Hematopoietic multipotent progenitor cell treated with erythropoietin and hydrocortisone succinate and interleukin-3 and kit ligand, for 17 days (in vitro differentiated cells): ENCODE results near the gene GOSR1.
"Not testable (repeated sequence)": the region's sequence is repeated elsewhere in the genome, so short reads cannot be mapped to it uniquely, and the experiment has no call there.

Experiments
- DNase-seq: peaks from one replicate; pipeline ENCODE4 v3.0.0-alpha.2; 2015; ENCODE audit warnings: low spot score

GOSR1 gene

DNA sequence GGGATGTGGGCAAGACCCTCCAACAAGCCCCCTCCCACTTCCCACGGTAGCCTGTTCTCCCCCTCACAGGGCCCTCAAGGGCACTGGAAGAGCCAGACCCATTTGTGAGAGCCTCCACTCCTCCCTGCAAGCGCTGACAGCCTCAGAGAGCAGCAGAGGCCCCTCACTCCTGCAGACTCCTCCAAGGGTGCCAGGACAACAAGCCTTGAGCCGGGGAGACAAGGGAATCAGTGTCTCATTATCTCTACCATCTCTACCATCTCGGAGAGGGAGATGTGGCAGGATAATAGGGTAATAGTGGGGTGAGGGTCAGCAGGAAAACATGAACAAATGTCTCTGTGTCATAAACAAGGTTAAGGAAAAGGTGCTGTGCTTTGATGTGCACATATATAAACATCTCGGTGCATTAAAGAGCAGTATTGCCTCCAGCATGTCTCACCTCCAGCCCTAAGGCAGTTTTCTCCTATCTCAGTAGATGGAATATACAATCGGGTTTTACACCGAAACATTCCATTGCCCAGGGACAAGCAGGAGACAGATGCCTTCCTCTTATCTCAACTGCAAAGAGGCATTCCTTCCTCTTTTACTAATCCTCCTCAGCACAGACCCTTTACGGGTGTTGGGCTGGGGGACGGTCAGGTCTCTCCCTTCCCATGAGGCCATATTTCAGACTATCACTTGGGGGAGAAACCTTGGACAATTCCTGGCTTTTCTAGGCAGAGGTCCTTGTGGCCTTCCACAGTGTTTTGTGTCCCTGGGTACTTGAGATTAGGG is 86.1 kb downstream of the GOSR1 start:
- not testable (repeated sequence) for DNase-seq

DNA sequence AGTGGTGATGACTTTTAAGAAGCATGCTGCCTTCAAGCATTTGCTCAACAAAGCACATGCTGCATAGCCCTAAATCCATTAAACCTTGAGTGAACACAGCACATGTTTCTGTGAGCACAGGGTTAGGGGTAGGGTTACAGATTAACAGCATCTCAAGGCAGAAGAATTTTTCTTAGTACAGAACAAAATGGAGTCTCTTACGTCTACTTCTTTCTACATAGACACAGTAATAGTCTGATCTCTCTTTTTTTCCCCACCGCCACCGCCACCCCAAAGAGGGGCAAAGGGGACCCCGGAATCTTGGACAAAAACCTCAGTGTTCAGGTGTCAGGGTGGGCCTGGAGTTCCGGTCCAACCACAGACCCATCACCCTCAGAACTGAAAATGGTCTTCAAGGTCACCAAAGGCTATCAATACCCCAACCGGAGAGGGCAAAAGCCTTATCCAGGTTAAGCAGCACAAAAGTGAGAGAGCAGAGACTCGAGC is 86.7 kb downstream of the GOSR1 start:
- DNase-seq: not testable (repeated sequence)

DNA sequence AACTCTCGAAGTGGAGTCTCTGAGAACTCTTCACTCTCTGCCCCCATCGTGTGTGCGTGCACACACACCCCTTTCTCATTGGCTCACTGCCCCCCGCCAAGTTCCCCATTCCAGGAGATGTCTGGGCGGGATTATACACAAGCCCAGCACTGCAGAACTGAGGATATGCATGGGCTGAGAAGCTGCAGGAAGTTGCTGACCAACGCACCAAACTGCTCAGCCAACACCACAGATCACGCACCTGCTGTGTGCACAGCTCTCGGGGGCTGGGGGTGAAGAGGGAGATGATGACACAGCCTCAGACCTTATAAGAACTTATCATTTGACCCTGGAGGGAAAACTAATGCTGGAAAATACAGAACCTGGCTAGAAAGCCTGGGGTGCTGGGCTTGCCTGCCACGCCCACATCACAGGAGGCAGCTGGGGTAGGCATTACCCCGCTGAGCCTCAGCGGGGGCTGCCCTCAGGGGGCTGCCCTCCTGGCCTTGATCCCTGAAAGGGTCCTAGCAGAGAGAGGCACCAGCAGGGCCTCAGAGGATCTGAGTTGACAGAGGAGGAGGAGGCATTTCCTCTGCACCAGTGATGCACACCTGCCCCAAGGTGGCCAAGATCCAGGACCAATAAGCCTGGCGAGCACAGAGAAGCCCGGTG is 87.3 kb downstream of the GOSR1 start:
- not testable (repeated sequence) for DNase-seq

DNA sequence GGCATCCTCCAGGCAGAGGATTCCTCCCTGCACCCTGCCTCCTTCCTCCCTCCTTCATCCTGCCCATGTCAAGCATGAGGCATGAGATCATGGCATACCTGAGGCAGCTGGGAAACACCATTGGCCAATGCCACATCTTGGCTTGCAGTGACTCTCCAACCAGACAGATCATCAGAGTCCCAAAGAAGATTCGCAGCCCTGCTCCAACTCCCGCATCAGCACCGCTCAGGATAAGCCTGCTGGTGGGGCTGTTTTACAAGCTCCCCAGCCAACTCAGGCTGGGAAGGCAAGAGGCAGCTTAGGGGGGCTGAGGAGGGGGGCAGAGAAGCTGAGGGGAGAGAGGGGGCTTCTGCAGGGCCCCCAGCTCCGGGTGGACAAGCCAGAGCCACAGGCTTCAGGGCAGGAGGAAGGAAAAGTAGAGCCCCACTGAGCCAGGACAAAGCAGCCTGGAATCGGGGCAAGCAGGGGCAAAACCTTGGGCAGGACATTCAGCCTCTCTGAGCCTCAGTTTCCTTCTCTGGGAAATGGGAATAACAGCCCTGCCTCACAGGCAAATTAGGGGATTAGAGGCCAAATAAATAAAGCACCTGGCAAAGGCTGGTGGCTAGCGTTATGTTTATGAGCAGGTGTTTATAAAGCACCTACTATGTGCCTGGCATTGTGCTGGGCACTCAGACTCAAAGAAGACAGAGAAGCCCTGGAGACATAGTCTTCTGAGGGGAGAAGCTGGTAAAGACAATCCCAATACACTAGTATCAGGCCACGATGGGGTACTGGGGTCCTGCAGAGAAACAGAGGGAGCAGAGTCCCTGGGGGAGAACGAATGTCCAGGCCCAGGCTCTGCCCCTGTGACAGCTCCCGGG is 88.1 kb downstream of the GOSR1 start:
- no peak for DNase-seq

DNA sequence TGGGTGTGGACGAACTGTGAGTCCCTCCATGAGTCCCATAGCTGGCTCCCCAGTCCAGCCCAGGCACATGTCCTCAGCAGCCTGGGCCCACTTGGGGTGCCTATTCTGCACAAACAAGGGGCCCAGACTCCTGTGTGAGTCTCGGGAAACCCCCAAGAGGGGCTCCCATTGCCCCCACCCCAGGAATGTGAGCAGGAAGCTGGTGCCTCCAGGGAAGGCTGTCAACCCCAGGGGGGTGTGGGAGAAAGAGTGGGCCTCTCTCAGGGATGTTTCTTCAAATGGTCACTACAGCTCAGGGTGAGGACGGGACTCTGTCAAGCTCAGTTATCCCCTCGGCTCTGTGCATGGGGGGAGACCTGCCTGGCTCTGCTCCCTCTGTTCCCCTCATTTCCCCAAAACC is 88.9 kb downstream of the GOSR1 start:
- not testable (repeated sequence) for DNase-seq

DNA sequence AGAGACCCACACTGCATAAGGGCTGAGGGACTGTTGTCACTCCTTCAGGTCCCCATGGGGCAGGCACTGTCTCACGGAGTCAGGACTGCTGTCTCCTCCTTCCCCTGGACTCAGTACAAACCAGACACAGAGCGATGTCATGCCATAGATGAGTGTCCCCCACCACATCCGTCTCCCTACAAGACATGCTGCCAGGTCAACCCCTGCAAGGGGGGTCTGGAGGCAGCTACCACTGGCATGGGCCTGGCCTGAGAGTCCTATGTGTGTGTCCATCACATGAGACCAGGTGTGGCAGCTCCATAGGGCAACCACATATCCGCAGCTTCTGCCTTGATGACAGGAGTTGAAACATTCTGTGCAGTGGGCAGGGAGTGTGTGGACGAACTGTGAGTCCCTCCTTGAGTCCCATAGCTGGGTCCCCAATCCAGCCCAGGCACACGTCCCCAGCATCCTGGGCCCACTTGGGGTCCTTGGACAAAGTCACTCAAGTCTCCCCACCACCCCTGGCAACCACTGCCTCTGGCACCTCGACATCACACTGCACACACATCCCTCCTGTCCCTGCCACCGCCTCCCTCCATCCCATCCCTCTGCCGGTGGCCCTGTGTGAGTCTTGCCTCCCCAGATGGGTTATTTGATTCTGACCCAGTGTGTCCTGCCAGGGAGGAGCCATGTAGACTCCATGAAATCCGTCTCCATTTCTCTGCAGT is 89.5 kb downstream of the GOSR1 start:
- DNase-seq: not testable (repeated sequence)

DNA sequence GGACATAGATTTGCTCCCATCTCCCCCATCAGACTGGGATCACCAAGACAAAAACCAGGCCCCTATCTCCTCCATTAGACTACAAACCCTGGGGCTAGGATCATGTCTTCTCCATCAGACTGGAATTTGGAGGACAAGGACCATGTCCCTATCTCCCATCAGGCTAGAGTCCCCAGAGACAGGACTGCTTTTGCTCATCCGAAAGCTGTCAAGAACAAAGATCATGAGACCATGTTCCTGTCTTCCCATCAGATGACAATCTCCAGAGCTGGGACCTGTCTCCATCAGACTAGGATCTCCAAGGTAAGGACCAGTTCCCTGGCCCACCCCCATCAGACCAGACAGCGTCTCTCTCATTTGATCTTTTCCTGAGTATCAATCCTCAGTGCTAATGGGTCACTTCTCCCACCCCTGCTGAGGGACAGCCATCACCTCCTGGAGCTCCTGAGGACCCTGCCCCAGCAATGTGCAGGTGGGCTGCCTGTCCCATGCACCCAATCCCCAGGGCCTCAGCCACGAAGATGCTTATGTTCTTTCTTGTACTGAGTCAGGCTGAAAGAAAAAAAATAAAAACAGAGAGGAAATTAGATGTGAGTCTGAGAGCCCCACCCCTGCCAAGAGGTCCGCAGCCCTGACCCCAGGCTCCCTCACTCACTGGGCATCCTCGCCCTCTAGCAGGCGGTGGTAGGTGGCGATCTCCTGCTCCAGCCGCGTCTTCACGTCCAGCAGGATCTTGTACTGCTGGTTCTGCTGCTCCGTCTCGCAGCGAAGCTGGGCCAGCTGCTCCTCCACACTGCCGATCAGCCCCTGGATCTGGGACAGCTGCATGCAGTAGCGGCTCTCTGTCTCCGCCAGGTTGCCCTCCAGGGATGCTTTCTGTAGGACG is 90.3 kb downstream of the GOSR1 start:
- no peak for DNase-seq

DNA sequence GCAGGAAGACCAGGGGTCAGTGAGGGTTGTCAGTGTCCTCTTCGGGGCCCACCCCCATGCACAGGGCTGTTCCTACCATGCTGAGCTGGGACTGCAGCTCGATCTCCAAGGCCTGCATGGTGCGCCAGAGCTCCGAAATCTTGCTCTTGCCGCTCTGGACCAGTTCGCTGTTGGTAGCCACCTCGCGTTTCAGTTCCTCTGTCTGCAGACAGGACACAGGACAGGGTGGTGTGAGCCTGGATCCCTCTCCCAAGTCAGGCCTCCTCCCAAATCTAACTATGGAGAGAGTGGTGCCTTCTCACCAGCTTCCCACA is 90.9 kb downstream of the GOSR1 start:
- no peak for DNase-seq

DNA sequence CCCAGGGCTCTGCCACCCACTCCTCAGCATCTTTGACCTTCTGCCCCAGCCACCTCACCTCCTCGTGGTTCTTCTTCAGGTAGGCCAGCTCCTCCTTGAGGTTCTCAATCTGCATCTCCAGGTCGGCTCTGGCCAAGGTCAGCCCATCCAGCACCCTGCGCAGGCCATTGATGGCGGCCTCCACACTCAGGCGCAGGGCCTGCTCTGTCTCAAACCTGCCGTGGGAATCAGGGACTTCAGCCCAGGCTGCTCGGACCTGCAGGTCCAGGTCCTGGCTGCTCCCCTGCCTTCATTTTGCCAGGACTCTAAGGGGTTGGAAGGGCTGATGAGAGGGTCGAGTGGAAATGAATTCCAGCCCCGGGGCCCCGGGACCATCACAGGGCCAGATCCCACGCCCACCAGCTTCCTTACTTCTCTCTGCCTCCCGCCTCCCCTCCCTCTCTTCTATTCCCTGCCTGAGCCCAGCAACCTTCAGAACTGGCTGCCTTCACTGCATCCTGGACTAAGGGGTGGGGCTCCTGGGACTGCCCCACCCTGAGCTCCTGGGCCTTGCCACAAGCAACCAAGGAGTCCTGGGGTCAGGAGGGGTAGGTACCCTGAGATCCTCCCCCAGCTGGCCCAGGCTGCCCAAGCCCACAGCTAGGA is 92.4 kb downstream of the GOSR1 start:
- not testable (repeated sequence) for DNase-seq

DNA sequence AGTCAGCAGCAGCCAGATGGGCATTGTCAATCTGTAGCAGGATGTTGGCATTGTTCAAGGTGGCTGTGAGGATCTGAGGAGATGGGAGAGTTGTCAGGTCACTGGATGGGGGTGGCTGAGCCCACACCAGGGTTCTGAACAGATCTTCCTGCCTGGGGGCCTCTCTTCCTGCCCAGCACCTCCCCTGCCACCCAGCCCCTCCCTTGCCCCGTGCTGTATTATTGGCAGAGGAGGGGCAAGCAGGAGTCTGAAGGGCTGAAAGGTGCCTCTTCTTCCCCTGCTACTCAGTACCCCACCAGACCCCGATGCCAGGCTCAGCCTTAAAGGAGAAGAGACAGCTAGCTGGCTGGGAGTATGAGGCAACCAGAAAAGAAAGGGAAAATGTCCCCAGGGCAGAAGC is 93.0 kb downstream of the GOSR1 start:
- no peak for DNase-seq

DNA sequence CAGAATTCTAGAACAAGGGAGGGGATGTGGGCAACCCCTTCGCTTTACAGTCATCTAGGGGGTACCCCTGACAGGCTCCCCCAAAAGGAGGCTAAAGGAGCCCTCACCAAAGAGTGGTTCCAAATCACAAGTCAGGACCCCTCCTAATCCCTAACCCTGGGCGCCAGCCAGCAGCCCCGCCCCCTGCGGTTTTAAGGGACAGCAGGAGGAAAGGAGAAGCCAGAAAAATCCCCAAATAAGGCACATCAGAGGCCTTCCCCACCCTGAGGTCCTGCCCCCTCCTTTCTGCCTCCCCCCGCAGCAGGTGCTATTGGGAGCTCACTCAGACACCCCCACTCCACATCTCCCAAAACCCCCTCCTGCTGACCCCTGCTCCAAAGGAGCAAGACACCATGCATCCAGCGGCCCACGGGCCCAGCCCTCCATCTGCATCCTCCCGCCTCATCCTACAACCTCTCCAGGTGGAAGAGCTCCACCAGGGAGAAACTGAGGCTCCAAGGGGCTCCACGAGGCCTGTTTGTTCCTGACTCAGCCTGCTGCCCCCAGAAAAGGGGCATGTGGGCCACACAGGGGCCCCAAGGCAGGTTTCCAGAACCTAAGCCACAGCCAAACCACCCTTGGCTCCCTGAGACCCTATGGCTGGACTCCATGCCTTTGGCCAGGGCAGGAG is 93.5 kb downstream of the GOSR1 start:
- no peak for DNase-seq

DNA sequence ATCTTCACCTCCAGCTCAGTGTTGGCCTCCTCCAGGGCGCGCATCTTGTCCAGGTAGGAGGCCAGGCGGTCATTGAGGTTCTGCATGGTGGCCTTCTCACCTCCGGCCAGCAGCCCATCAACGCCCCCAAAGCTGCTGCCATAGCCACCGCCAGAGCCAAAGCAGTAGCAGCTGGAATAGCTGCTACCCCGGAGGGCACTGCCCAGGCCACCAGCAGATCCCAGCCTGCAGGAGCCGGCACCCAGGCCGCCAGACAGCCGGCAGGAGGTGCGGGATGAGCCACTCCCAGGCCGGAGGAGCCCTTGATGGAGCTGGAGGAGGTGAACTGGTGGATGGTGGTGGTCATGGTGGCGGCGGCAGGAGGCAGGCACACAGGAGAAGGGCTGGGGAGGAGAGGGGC is 94.2 kb downstream of the GOSR1 start:
- not testable (repeated sequence) for DNase-seq

DNA sequence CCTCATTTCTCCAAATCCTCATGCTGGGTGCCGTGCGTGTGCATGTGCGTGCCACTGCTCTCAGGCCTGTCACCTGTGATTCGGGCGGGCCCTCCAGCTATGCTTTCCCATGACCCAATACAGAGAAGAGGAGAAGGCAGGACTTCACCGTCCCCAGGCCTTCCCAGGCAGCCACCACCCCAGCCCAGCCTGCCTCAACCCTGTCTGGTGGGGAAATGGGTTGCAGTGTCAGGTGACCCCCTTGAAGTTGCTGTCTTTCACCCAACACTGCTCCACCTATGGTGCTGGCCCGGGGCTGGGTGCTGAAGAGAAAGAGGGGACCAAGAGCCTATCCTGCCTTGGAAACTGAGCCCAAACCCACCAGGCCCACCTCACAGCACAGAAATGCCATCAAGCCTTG is 94.7 kb downstream of the GOSR1 start:
- DNase-seq: no peak

DNA sequence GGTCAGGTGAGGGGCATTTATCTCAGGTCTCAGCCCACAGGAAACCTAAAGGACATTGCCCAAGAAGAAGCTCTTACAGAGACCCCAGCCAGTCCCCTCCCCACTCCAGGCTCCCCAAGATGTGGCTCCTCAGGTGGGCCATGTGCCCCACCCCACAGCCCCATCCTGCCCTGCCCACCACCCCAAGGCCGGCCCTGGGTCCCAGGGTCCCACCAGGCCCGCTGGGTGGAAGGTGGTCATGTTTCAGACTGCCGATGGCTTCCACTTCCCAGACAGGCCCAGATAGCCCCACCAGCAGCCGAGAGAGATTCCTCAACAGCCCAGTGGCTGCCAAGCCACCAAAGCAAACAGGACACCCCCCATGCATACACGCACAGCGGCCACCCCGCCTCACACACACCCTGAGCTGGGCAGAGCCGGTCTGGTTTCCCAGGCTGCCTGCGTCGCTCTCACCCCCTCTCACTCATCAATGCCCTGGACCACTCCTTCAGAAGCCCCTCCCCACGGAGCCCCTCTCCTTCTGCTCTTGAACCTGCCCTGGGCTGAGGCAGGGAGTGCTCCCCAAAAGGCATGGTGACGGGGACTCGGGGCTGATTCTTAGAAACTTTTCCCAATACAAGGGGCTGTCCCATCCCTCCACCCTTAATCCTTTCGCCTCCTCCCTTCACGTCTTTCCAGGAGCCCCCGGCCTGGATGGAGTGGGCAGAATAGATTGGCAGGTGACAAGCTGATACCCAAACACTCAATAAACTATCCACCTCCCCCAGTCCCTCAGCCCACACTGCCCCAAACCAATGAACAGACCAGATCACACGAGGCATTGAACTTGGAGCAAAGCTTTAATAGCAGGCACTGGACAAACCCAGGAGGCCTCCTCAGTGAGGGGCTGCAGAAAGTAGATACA is 95.7 kb downstream of the GOSR1 start:
- DNase-seq: not testable (repeated sequence)

DNA sequence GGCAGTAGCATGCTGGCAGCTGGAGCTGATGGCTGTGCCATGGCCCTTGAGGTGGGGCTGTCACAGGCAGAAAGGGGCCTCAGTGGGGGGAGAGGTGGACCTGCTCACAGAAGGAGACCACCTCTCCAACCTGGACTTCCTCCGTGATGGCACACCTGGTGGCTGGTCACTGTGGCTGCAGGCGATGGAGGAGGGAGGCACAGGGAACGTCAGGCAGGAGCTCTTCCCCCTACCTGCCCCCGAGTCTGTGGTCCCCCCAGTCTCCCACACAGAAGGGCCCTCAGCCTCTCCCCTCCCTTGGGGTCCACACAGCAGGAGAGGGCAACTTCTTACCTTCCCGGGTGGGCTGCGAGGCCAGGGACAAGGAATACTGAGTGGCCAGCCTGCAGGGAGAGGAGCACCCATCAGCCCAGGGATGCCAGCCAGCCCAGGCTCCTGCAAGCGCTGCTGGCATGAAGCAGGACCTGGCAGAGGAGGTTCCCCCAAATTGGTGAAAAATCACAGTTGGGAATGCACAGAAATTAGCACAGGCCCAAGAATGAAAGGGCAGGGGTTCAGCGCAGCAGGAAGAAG is 96.5 kb downstream of the GOSR1 start:
- no peak for DNase-seq

DNA sequence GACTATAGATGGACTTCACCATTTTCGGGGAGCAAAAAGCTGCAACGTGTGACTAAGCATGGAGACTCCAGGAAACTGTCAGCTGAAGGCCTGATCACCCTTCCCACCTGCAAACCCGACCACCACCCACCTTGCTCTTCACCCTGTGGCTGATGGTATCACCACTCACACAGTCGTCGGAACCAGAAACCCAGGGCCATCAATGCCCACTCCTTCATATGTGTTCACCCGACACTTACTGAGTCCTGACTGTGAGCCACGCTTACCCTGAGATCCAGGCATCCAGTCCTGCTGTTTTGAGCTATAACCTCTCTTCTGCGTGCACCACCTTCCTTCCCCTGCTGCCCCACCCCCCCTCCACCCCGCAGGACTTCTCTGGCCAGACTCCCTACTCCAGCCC is 97.1 kb downstream of the GOSR1 start:
- not testable (repeated sequence) for DNase-seq

DNA sequence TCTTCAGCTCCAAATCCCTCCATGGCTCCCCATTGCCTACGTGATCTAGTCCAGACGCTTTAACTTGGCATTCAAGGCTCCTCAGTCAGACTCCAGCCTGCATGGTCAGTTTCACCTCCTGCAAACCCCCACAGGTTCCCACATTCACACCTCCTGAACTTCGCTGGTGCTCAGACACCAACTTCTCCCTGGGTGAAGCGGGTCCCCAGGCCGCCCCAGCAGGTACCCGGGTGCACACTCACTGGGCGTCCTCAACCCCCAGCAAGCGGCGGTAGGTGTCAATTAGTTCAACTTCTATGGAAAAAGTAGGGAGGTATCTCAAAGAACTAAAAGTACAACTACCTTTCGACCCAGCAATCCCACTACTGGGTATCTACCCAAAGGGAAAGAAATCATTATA is 97.6 kb downstream of the GOSR1 start:
- DNase-seq: not testable (repeated sequence)

DNA sequence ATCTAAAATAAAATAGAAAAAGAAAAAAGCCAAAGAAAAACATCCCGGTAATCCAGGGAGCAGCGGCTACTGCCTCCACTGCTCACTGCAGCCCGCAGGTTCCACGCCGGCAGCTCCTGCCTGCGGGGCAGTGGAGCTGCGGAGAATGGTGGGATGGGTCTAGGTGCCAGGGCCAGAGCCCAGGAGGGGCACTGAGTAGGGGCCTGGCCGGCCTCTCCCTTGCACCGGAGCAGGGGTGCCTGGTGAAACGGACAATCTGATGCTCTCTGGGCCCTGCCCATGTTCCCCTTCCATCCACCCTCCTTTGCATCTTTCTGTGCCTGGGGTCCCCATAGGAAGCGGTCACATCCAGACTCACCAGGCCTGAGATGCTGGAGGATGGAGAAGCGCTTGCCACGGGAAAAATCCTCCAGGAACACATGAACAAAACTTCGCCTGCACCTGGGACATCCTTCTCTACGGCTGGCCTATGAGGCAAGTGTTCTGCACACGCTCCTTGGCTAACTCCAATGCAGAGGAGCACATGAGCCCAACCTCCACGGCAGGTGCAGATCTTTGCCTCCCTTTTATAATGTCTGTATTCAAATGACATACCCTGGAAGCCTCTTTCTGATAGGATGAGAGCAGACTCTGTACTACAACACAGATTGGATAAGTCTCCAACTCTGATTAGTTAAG is 98.6 kb downstream of the GOSR1 start:
- not testable (repeated sequence) for DNase-seq
